Measurements from ENCODE around the gene RBPJ.
"Not testable (repeated sequence)": the region's sequence is repeated elsewhere in the genome, so short reads cannot be mapped to it uniquely, and the experiment has no call there.

RBPJ gene

GRCh38 chr4:26377328-26378311 lies 56.8 kb downstream of the RBPJ start:
- peak; percentile 28 to 76 (median 65) for DNase-seq

- DNase-seq, result no peak
Observed at GRCh38 chr4:26379837-26380236, 59.0 kb downstream of the RBPJ start.

GRCh38 chr4:26380740-26381139 lies 59.9 kb downstream of the RBPJ start:
- no peak for DNase-seq

- DNase-seq, result no peak
Observed at GRCh38 chr4:26384380-26385057, 63.7 kb downstream of the RBPJ start.

- DNase-seq, result no peak
Observed at GRCh38 chr4:26385690-26386089, 64.9 kb downstream of the RBPJ start.

- peak in 2 of 4 experiments; percentile 24 to 46 for DNase-seq
Observed at GRCh38 chr4:26386386-26386785, 65.6 kb downstream of the RBPJ start.

- no peak for DNase-seq
Observed at GRCh38 chr4:26388671-26389070, 67.9 kb downstream of the RBPJ start.

GRCh38 chr4:26397086-26397485 lies 76.3 kb downstream of the RBPJ start:
- DNase-seq, result no peak

GRCh38 chr4:26400132-26400531 lies 79.3 kb downstream of the RBPJ start:
- no peak for DNase-seq

GRCh38 chr4:26402017-26402416 lies 81.2 kb downstream of the RBPJ start:
- not testable (repeated sequence) for DNase-seq

GRCh38 chr4:26402458-26402857 lies 81.6 kb downstream of the RBPJ start:
- DNase-seq, result no peak

GRCh38 chr4:26404743-26405206 lies 84.0 kb downstream of the RBPJ start:
- no peak for DNase-seq

GRCh38 chr4:26406346-26406975 lies 85.6 kb downstream of the RBPJ start:
- DNase-seq, result peak in 3 of 4 experiments; percentile 2 to 24 (median 21)

GRCh38 chr4:26407476-26407875 lies 86.7 kb downstream of the RBPJ start:
- no peak for DNase-seq

GRCh38 chr4:26410385-26411293 lies 89.8 kb downstream of the RBPJ start:
- peak; percentile 37 to 78 (median 74) for DNase-seq

- DNase-seq, result no peak
Observed at GRCh38 chr4:26412381-26413372, 91.9 kb downstream of the RBPJ start.

- no peak for DNase-seq
Observed at GRCh38 chr4:26413582-26413981, 92.8 kb downstream of the RBPJ start.

- no peak for DNase-seq
Observed at GRCh38 chr4:26418107-26418506, 97.3 kb downstream of the RBPJ start.

GRCh38 chr4:26418850-26419249 lies 98.0 kb downstream of the RBPJ start:
- DNase-seq, result no peak

- no peak for DNase-seq
Observed at GRCh38 chr4:26420438-26420837, 99.6 kb downstream of the RBPJ start.

GRCh38 chr4:26420913-26421312 lies 100.1 kb downstream of the RBPJ start:
- no peak for DNase-seq
